ENCODE measurements around the gene TMEM161A. TPM values are rescaled to one million over a fixed set of nuclear protein-coding genes. Genes with fewer than 3 reads are reported as not detected.

Gene TMEM161A
- total RNA-seq, 1 donor from 2014 or later = 24.5 TPM

DNA sequence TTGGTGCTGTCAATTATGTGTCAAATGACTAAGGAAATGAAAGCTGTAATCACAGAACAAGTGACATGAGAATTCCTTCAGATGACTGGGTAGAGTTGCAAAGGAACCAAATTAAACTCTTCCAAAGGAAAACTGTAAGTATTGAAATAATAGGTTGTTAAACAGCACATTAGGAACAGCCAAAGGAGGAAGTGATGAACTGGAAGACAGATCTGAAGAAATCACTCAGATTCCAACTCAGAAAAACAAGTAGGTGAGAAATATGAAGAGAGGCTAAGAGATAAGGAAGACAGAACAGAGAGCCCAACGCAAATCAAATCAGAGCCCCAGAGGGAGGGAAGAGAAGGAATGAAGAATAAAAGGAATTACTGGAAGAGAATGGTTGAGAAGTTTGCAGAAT lies 15.4 kb downstream of the TMEM161A start:
- H3K4me3 ChIP-seq (ENCODE audit: low read depth, low read length) = no peak overlapping the region
- no peak for DNase-seq (ENCODE audit: low read depth)
- no peaks in the 10 kb centered on the region for H3K36me3 ChIP-seq (ENCODE audit: control insufficient read depth, insufficient read depth, low read length)
- no peaks in the 10 kb centered on the region for H3K27me3 ChIP-seq (ENCODE audit: control insufficient read depth, insufficient read depth, low read length)
- no peak for TF ChIP-seq CTCF (IDR thresholded peaks at IDR 0.05; ENCODE audit: insufficient read depth, low read length, poor library complexity, severe bottlenecking)

DNA sequence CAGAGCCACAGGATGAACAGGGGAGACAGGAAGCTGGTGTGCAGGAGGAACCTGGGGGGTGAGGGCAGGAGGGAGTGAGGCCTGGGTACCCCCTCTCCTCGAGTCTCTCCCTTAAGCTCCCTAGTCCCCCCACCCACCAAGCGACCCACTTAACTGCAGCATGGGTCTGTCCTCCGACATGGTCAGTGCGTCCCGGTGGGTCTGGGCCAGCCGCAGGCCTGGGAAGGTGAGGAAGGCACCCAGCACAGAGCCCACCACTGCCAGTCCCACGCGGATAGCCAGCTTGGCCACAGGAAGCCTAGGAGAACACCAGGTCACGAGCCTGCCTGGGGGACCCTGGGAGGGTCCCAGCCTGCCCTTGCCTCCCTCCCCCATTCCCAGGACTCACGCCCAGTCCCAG lies 16.9 kb downstream of the TMEM161A start:
- TF ChIP-seq CTCF (IDR thresholded peaks at IDR 0.05; ENCODE audit: insufficient read depth, low read length, poor library complexity, severe bottlenecking) = no peak
- Histone ChIP-seq H3K4me3 (ENCODE audit: low read depth, low read length) (no peak overlapping the region), H3K27me3 (ENCODE audit: control insufficient read depth, insufficient read depth, low read length) (no peaks in the 10 kb centered on the region), H3K36me3 (ENCODE audit: control insufficient read depth, insufficient read depth, low read length) (no peaks in the 10 kb centered on the region)
- DNase-seq (ENCODE audit: low read depth) = no peak

DNA sequence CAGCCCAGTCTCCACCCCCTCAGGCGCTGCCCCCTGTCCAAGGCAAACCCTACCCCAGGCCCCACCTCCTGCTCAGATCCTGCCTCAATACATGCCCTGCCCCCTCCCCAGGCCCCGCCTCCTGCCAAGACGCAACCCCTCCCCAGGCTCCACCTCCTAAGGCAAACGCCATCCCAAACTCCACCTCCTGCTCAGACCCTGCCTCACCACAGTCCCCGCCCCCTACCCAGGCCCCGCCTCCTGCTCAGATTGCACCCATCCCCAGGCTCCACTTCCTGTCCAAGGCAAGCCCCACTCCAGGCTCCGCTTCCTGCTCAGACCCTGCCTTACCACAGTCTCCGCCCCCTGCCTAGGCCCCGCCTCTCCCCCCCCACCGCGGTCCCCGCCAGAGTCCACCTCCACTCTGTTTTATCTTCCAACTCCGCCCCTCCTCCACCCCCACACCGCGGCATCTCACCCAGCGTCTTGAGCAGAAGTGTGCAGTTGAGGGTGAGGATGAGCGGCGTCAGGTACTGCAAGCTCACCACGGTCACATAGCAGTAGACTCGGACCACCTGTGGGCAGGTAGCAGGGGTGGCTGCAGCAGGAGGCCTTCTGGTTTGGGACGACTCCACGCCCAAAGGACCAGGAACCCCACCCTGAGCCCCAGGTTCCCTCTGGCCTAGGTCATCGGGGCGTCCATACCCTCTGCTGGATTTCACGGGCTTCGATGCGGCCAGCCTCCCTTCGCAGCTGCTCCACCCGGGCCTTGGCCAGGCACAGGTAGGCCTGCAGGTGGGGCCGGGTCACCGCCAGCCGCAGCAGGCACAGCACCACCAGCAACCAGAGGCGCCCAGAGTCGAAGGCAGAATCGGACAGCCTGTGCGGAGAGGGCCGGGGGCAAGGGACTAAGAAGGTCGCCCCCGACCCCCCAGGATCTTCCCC lies 17.7 kb downstream of the TMEM161A start:
- no peak for TF ChIP-seq CTCF (IDR thresholded peaks at IDR 0.05; ENCODE audit: insufficient read depth, low read length, poor library complexity, severe bottlenecking)
- Histone ChIP-seq H3K36me3 (ENCODE audit: control insufficient read depth, insufficient read depth, low read length) (no peaks in the 10 kb centered on the region), H3K4me3 (ENCODE audit: low read depth, low read length) (no peak overlapping the region), H3K27me3 (ENCODE audit: control insufficient read depth, insufficient read depth, low read length) (no peaks in the 10 kb centered on the region)
- no peak for DNase-seq (ENCODE audit: low read depth)

DNA sequence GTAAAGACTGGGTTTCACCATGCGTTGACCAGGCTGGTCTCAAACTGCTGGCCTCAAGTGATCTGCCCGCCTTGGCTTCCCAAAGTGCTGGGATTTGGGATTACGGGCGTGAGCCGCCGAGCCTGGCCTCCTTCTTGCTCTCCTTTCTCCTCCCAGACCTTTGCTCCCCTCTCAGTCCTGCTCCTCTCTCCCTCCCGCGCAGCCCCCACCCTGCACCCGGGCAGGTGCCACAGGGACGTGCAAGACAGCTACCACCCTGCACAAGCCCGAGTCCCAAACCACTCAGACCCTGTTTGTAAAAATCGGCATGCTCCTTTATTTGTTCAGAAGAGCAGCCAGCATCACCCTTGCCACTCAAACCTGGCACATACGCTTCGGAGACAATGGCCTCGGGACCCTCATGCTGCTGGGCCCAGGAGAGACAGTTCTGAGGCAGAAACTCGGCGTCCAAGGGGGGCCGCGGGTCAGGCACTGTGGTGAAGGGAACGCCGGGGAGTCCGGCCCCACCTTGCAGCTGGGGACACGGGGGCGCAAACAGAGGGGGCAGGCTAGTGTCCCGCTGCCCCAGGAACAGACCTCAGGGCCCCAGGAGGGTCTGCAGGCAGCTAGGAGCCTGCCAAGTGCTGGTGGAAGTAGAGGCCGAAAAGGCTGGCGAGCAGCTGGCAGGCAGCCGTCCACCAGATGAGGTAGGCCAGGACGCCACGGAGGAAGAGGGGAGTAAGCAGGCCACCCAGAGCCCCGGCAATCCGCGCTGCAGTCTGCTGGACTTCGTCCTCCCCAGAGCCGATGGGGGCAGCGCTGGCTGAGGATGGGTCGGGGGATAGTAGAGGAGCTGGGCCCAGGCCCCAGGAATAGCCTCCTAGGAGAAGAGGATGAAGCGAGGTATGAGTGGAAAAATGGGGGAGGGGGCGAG lies 18.7 kb downstream of the TMEM161A start:
- no peak for TF ChIP-seq CTCF (IDR thresholded peaks at IDR 0.05; ENCODE audit: insufficient read depth, low read length, poor library complexity, severe bottlenecking)
- Histone ChIP-seq H3K4me3 (ENCODE audit: low read depth, low read length) (no peak overlapping the region), H3K27me3 (ENCODE audit: control insufficient read depth, insufficient read depth, low read length) (no peaks in the 10 kb centered on the region), H3K36me3 (ENCODE audit: control insufficient read depth, insufficient read depth, low read length) (no peaks in the 10 kb centered on the region)
- no peak for DNase-seq (ENCODE audit: low read depth)

GRCh38 chr19:19115954-19116353 lies 22.3 kb downstream of the TMEM161A start:
- peak; percentile 57 for TF ChIP-seq CTCF (IDR thresholded peaks at IDR 0.05; ENCODE audit: insufficient read depth, low read length, poor library complexity, severe bottlenecking)
- no peak overlapping the region for H3K4me3 ChIP-seq (ENCODE audit: low read depth, low read length)
- no peaks in the 10 kb centered on the region for H3K36me3 ChIP-seq (ENCODE audit: control insufficient read depth, insufficient read depth, low read length)
- peaks cover 7% of the 10 kb centered on the region for H3K27me3 ChIP-seq (ENCODE audit: control insufficient read depth, insufficient read depth, low read length)
- no peak for DNase-seq (ENCODE audit: low read depth)
